GM19193 (cell line): ENCODE measurements around the gene DIAPH1.

Experiments
- POLR2A ChIP-seq: IDR thresholded peaks from 4 replicates; pipeline ENCODE4 v1.6.1; 2011; ENCODE audit not compliant: insufficient read depth, insufficient read length; ENCODE audit errors: extremely low read depth

The DIAPH1 gene

DNA sequence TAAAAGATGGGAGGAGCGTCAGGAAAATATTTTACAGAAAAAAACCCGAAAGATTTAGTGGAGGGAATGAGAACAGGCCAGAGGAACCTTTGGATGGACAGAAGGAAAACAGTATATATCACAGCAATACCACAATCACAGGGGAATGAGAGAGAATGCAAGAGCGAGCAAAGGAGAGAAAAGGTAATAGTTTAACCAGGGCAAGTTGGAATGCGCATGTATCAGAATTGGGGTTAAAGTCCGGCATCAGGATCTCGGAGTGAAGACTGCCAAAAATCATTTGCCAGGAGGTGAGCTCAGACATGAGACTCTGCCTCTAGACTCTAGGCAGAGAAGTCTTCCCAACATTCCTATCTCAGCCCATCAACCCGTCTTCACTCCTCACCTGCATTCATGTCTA is 93.1 kb downstream of the DIAPH1 start:
- no peak for TF ChIP-seq POLR2A

DNA sequence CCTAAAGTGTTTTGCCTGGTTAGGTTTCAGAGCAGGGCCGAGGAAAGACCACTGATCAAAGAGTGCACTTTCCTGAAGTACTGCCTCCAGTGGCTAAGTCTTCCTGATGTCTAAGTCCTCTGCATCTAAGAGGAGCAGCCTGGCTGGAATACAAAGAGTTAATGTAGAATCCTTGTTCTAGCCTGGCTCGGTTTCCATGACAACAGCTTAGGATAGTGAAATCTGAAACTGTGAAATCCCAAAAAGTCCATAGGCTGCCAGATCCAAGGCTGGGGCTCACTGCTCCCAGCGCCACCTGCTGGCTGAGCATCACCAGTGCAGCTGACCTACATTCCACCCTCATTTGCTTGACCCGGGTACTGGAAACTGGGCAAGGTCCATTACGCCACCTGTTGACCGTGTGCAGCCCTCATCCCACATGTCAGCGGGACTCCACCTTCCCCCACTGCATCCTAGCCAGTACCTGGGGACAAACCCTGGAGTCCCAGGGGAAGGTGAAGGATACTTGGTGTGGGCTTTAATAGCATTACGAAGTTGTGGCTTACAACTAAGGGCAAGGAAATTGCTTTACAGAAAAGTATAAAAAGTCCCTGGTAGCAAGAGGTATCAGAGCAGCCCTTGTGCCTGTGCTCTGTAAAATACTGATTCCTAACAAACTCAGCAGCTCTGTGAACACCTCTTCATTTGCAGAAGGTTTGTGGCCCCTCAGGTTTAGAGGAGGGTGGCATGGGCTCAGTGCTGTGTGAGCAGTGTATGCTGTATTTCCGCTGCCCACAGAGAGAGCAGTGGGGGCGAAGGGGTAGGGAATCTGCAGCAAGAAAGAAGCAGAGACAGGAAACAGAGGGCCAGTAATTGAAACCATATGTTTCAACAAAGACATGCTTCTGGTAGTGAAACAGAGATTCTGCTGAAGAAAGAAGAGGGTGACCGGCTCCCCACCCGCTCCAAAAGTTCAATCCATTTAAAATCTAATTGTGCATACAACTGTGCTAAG is 93.9 kb downstream of the DIAPH1 start:
- no peak for TF ChIP-seq POLR2A

DNA sequence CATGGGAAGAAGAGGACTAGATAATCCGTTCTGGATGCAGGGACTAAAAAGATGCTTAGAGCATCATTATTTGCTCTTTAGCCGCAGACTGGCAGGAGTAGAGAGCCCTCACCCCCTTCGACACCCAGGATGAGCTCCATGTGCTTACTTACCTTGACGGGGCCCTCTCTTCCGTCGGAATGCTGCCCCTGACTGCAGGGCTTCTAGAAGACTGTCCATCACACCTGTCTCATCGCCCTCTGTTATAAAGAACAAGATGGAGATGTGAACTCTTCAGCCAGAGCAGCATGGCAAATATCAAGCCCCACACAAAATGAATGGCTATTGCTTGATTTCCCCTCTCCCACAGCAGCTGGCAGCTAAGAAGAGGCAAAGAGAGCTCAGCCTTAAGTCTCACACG is 94.8 kb downstream of the DIAPH1 start:
- no peak for TF ChIP-seq POLR2A

DNA sequence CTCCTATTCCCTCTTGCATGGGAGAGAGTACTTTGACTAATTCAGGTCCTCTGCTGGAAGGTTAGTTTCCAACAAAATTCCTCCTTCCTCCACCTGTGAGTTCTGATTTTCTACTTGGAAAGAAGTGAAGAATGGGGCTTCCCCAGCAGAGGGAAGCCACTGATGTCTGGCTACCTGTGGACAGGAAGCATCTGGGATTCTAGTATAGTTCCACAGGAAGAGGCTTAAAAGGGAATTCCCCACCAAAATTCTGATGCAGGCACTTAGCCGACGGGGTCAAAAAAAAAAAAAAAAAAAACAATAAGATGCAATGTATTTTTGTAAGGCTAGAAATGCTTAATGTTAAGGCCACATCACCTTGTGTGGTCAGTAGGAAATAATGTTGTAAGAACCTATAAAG is 96.5 kb downstream of the DIAPH1 start:
- TF ChIP-seq POLR2A, result no peak

DNA sequence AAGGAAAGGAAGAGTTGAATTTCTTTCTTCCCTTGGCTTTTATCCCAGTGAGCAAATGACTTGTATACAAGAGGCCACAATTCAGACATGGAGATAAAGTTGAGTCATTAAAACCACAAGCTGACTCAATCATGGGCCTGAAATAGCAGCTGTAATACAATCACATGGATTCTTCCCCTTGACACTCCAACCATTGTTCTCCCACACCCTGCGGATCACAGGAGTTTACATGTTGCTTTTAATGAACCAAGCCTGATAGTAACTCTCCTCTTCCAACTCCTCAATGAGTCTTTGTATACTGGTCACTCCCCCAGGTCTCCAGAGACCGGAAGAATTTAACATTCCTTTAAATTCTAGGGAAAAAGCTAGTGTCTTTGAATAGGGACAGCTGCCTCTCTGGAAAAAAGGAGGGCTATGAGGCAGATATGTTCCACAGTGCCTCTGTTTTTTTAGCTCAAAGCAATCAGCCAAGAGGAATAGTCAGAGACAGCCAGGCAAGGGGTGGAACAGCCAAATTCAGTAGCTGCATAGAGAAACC is 97.5 kb downstream of the DIAPH1 start:
- no peak for TF ChIP-seq POLR2A

DNA sequence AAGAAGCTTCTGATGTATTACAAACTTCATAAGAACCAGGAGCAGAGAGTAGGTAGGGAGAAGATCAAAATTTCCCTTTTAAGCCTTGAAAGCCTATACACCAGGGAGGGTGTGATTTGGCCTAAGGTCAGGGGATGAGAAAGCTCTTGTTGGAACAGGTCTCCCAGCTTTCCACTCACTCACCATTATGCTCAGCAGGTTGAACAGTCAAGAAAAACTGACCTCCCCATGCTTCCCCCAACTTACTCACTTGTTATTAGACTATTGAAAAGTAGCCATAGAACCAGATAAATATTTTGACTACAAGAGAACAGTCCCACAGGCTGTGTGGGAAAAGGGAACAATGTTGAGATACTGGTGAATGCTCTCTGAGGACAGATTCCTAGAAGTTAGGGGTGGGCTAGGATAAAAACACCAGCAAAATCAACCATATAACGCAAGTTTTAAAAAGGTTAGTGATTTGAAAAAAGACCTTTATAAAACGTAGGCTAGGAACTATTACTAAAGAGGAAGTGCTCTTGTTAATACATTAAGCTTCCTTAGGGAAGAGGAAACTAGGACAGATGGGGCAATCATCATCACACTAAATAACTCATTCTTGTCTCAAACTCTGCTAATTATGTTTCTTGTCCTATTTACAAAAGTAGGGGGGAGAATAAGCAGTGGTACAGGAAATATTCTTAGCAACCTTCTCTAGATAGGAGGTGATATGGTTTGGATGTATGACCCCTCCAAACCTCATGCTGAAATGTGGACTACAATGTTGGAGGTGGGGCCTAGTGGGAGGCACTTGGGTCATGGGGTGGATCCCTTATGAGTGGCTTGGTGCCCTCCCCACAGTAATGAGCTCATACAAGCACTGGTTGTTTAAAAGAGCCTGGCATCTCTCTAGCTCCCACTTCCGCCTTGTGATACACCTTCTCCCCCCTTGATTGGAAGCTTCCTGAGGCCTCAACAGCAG is 98.9 kb downstream of the DIAPH1 start:
- no peak for TF ChIP-seq POLR2A

DNA sequence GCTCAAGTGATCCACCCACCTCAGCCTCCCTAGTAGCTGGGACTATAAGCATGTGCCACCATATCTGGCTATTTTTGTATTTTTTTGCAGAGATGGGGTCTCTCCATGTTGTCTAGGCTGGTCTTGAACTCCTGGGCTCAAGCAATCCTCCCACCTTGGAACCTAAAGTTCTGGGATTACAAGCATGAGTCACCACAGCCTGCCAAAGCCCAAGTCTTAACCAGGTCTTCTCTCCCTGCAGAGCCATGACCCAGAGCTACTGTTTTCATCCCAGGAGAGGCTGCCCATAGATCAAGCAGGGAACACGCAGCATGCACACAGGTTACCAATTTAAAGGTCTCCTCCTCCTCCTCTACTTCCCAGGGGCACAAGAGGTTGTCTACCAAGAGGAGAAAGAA is 100.2 kb downstream of the DIAPH1 start:
- TF ChIP-seq POLR2A, result no peak

DNA sequence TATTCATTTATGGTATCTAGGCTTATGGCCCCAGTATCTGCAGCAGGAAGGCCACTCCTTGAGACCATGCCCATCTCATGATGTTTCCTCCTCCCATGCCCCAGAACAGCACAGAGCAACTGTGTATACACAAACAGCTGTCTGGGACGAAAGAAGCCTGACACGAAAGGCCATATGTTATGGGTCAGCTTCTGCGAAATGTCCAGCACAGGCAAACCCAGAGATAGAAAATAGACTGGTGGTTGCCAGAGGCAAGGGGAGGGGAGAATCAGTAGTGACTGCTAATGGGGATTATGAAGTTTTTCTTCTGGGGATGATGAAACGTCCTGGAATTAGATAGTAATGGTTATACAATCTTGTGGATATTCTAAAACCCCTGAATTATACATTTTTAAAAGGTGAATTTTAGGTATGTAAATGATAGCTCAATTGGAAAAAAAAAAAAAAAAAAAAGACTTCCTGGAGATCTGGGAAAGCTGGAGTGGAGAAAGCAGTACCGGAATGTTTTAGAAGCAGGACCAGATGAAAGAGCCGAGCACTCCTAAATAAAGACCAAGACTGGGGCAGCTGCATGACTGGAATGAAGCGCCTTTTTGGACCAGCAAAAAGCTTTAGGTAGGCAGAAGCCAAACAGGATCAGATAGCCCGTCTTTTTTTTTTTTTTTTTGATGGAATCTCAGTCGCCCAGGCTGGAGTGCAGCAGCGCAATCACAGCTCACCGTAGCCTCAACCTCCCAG is 100.8 kb downstream of the DIAPH1 start:
- no peak for TF ChIP-seq POLR2A

DNA sequence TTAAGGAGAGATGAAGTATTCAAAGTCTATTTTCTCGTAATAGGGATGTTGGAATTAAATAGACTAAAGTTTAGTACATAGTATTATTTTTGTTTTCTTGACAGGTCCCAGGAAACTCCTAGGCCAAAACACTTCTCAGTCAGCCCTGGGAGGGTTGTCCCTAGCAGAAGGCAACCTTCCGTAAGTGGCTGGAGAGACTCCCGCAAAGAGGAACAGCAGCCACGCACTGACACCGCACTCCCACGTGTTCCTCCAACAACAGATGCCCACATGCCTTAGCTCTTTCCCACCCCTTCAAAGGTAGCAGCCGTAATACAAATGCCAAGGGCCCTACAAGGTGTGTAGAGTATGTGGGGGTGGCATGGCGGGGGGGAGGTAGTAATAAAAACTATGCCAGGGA is 101.5 kb downstream of the DIAPH1 start:
- TF ChIP-seq POLR2A, result no peak

DNA sequence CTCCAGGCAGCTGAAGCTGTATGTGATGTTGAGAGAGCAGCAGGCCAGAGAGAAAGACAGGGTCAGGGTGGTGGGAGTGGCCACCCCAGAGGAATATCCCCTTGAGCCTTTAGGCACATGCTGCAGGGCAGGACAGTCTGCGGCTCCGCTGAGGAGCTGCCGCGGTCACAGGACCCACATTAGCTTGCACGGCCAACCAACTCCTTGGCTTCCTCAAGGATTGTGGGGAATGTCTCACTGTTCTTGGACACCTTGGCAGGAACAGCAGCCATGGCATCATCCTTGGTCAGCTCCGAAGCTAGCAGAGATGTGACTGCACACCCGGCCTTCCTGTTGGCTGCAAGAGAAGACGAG is 102.2 kb downstream of the DIAPH1 start:
- TF ChIP-seq POLR2A, result no peak

DNA sequence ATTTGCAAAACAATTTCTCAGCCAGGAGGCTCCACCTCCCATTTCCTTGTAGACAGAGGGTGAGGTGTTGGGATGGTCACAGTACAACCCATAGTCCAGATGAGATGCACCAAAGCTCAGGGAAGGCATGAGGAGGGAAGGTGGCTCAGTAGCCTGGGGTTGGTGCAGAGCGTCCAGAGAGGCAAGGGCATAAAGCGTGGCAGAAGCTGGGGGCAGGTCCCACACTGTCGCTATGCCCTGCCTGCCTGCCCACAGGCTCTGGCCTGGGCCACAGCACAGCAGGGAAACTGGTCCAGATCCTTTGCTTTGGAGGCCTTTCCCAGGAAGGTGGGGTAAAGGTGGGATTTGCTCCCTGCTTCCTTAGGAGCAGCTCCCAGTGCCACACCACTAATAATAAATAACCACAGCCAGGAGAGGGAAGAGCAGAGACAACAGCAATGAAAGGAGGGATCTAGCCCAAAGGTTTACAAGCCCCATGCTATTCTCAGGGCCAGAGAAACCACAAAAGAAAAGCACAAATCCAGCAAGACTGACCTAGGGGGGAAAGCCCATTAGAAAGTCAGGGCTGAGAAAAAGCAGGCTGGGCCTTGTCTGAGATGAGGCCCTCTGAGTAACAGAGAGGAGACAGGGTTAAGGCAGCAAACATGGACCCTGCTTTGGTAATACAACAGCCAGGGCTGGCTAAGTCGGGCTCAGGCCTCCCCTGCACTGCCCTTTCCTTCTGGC is 102.7 kb downstream of the DIAPH1 start:
- no peak for TF ChIP-seq POLR2A

DNA sequence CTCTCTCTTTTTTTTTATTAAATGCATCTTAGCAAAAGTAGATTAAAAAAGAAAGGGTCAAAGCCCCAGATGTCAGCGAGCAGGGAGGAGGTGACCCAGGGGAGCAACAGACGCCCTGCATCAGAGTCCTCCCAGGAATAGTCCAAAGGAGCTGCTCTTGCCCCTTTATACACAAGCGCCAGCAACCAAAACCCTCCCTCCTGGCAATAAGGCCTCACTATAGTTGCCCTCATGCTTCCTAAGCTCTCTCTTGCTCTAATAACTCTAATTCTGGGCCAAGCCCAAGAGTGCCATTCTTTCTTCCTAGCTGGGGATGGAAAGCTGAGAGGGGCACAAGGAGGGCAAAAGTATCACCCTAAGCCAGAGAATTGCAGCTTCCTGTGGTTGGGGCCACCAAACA is 103.7 kb downstream of the DIAPH1 start:
- TF ChIP-seq POLR2A, result no peak

DNA sequence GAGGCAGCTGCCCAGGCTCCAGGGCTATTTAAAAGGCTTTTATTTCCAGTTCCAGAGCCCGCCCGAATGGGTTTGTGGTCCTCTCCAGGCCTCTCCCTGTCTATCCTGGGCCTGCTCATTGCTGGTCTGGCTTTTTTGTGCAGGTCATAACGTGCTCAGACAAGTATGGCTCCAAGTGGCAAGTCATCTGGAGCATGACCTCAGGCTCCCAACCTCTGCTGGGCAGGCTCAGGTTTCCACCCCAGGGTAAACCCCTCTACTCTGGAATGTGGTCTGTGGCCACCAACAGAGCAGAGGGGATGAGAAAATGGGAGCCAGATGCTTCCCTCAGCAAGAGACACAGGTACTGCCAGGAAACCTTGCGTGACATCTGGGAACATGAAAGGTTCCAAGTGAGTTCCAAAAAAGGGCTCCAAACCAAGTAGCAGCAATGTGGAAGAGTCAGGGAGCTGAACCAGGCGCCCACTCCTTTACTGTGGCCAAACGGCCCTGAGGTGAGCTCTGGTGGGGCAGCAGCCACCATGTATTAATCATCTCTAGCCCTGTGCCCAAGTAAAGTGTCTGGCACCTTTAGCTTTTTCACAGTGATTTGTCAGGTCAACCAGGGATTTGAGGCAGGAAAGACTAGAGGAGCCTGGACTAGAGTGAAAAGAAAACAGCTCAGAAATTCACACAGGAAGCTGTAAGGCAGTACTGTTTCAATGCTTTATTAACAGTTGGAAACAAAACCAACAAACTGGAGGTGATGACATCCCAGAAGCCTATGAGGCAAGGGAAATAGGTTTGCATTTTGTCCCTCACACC is 104.3 kb downstream of the DIAPH1 start:
- TF ChIP-seq POLR2A, result no peak
